Endothelial cell of umbilical vein (primary cell): ENCODE data around the gene AQP12A. TPM values are rescaled to one million over a fixed set of nuclear protein-coding genes. Genes with fewer than 3 reads are reported as not detected.

Experiments used
- BruUV-seq: library from RNA; stranded (reverse); fragments of 400-500 nt; replicated peaks from 2 replicates; lab custom pipeline; 2021; lab: Mats Ljungman, UMichigan
- CTCF ChIA-PET: fragments of 300-600, 350-600 bp; sonication (Branson Sonifier 250); formaldehyde crosslinking; loops from one replicate; lab custom pipeline; 2021; ENCODE audit warnings: antibody characterized with exemption, inconsistent platforms; lab: Charles Lee
- POLR2A ChIA-PET: fragments of 300-600, 350-600 bp; sonication (Branson Sonifier 250); formaldehyde crosslinking; loops from one replicate; lab custom pipeline; 2021; ENCODE audit warnings: antibody characterized with exemption, inconsistent platforms; lab: Charles Lee
- DNase-seq: peaks from one replicate; pipeline ENCODE4 v3.0.0-alpha.2; 2011; ENCODE audit warnings: low read depth, low spot score
- FAIRE-seq: peaks from 2 replicates; lab custom pipeline; 2011; peaks lifted over from hg19 to GRCh38; lab: Jason Lieb, UNC
- H2AFZ ChIP-seq: 2 replicates; pipeline ENCODE4 v1.6.0; 2012; ENCODE audit warnings: low read depth, low read length, control low read depth, inconsistent platforms
- H3K27ac ChIP-seq: 2 replicates; pipeline ENCODE4 v1.5.1; 2011; ENCODE audit warnings: low read depth, mild to moderate bottlenecking, control low read depth, low read length, moderate library complexity; ENCODE audit not compliant: insufficient read depth
- H3K27me3 ChIP-seq, 2 experiments: 2 replicates each; pipeline versions ENCODE4 v1.6.0 to v1.6.1; 2011; ENCODE audit warnings: low read length in 2 of 2, mixed read lengths in 1 of 2; ENCODE audit not compliant: control insufficient read depth in 2 of 2, insufficient read depth in 2 of 2
- H3K36me3 ChIP-seq, 2 experiments: 2 replicates in 1 of 2; 3 replicates in 1 of 2; pipeline ENCODE4 v1.5.1; 2011; ENCODE audit warnings: low read length in 2 of 2, mild to moderate bottlenecking in 1 of 2, moderate library complexity in 1 of 2; ENCODE audit not compliant: control insufficient read depth in 2 of 2, insufficient read depth in 2 of 2; ENCODE audit errors: extremely low read depth in 1 of 2
- H3K4me1 ChIP-seq: 3 replicates; pipeline ENCODE4 v1.5.1; 2011; ENCODE audit warnings: mild to moderate bottlenecking, low read length; ENCODE audit not compliant: control insufficient read depth, insufficient read depth; ENCODE audit errors: extremely low read depth
- H3K4me2 ChIP-seq: 2 replicates; pipeline ENCODE4 v1.6.1; 2011; ENCODE audit warnings: low read length, control low read depth, mixed read lengths; ENCODE audit not compliant: insufficient read depth
- H3K4me3 ChIP-seq, 3 experiments: fragments of 200-600 bp in 1 of 3; sonication (generic), shearing (Covaris generic) in 1 of 3; replicated peaks in 1 of 3; 2 replicates each; pipeline ENCODE4 v1.5.1; 2011 to 2016; ENCODE audit warnings: control low read depth in 3 of 3, low read length in 3 of 3, mild to moderate bottlenecking in 2 of 3, inconsistent platforms in 1 of 3, low read depth in 1 of 3, moderate library complexity in 1 of 3; ENCODE audit not compliant: insufficient read depth in 1 of 3
- H3K79me2 ChIP-seq: 2 replicates; pipeline ENCODE4 v1.6.0; 2012; ENCODE audit warnings: low read length, inconsistent platforms; ENCODE audit not compliant: control insufficient read depth, insufficient read depth
- H3K9ac ChIP-seq: replicated peaks from 2 replicates; pipeline ENCODE3; 2011; ENCODE audit warnings: low read length, control low read depth; ENCODE audit not compliant: insufficient read depth; ENCODE audit errors: extremely low read depth
- H3K9me1 ChIP-seq: replicated peaks from 3 replicates; pipeline ENCODE4 v1.6.0; 2011; ENCODE audit warnings: mild to moderate bottlenecking, low read length; ENCODE audit not compliant: control insufficient read depth, insufficient read depth; ENCODE audit errors: extremely low read depth
- H3K9me3 ChIP-seq: replicated peaks from 2 replicates; pipeline ENCODE4 v1.5.1; 2012; ENCODE audit warnings: low read length, inconsistent platforms; ENCODE audit not compliant: control insufficient read depth, insufficient read depth
- H4K20me1 ChIP-seq: replicated peaks from 2 replicates; pipeline ENCODE3; 2011; ENCODE audit warnings: mild to moderate bottlenecking, low read length; ENCODE audit not compliant: control insufficient read depth, insufficient read depth; ENCODE audit errors: extremely low read depth
- EZH2 ChIP-seq: IDR thresholded peaks from 2 replicates; pipeline ENCODE4 v1.6.1; 2012; ENCODE audit warnings: borderline replicate concordance, low read depth, mild to moderate bottlenecking, moderate library complexity, low read length, inconsistent platforms; ENCODE audit not compliant: severe bottlenecking
- FOS ChIP-seq: IDR thresholded peaks from 2 replicates; pipeline ENCODE4 v1.6.1; 2011; ENCODE audit warnings: mild to moderate bottlenecking, low read length, moderate library complexity, borderline replicate concordance; ENCODE audit not compliant: insufficient read depth
- GATA2 ChIP-seq: IDR thresholded peaks from 2 replicates; pipeline ENCODE4 v1.7.0; 2011; ENCODE audit warnings: low read depth, mild to moderate bottlenecking, moderate library complexity, mixed read lengths, low read length; ENCODE audit not compliant: insufficient read length, insufficient read depth
- JUN ChIP-seq: IDR thresholded peaks from 2 replicates; pipeline ENCODE4 v1.6.1; 2011; ENCODE audit warnings: borderline replicate concordance, low read depth; ENCODE audit not compliant: insufficient read length, insufficient read depth
- MAX ChIP-seq: IDR thresholded peaks from 2 replicates; pipeline ENCODE4 v1.6.1; 2011; ENCODE audit not compliant: insufficient read depth, insufficient read length
- MYC ChIP-seq: IDR thresholded peaks from one replicate; pipeline ENCODE4 v1.6.1; 2011; ENCODE audit warnings: mild to moderate bottlenecking, low read depth, low read length
- POLR2A ChIP-seq: IDR thresholded peaks from 2 replicates; pipeline ENCODE4 v1.6.1; 2012; ENCODE audit warnings: low read depth, mild to moderate bottlenecking, control low read depth, low read length
- POLR2AphosphoS5 ChIP-seq: IDR thresholded peaks from 2 replicates; pipeline ENCODE4 v1.6.1; 2012; ENCODE audit warnings: low read depth, mild to moderate bottlenecking, control low read depth, low read length, moderate library complexity; ENCODE audit not compliant: insufficient read depth
- dilution Hi-C: fragments of 300-500 bp; cut with MboI; formaldehyde crosslinking; loops from one replicate; pipeline ENCODE4 v1.15.0; 2019; ENCODE audit warnings: low sequenced_read_pairs; ENCODE audit not compliant: extremely low pct_ligation_motif_present
- intact Hi-C: fragments of 100-400 bp; cut with micrococcal nuclease; formaldehyde crosslinking; loops from one replicate; pipeline ENCODE4 v1.10.0; 2022
- polyA plus RNA-seq, 4 experiments: library from polyadenylated mRNA; depleted of rRNA in 3 of 4; stranded (reverse) in 3 of 4; unstranded in 1 of 4; fragments of >200 nt; gene quantifications; 2 replicates each; pipeline versions ENCODE4 v1.2.1 to v1.2.3, GENCODE V29; 2011 to 2012; ENCODE audit warnings: missing spikeins in 1 of 4
- total RNA-seq: library from RNA; stranded (reverse); gene quantifications from 2 replicates; pipeline ENCODE4 v1.2.3, GENCODE V29; 2021
- TF ChIP-seq, protein P1 (sequence below), 2 donors: IDR thresholded peaks; 1 replicate in 1 of 2; 2 replicates in 1 of 2; pipeline ENCODE4 v1.5.1; 2011; ENCODE audit warnings: low read length in 2 of 2, mild to moderate bottlenecking in 2 of 2, moderate library complexity in 2 of 2, control low read depth in 1 of 2, inconsistent platforms in 1 of 2, low read depth in 1 of 2; ENCODE audit not compliant: insufficient read depth in 1 of 2; ENCODE audit errors: extremely low read depth in 1 of 2

Gene AQP12A
- total and polyA plus RNA-seq, 2 donors (not counting 3 experiments of a cell fraction or from before 2014, with no cell fraction given): not detected

GRCh38 chr2:240647503-240648154, 44.0 kb upstream of the AQP12A start:
- no peak for FAIRE-seq
- POLR2A ChIA-PET: no interaction called here
- CTCF ChIA-PET: no interaction called here

More at GRCh38 chr2:240647503-240648154, 44.0 kb upstream of the AQP12A start:
- no peak overlapping the region for H3K27ac ChIP-seq
- DNase-seq: no peak
- intact Hi-C loops (no loop called here), dilution Hi-C loops (no loop called here)
- H3K9me3 ChIP-seq: no peaks in the 10 kb centered on the region
- no peak overlapping the region for H3K4me2 ChIP-seq
- TF ChIP-seq GATA2 (no peak), MAX (no peak), JUN (no peak), MYC (no peak), FOS (no peak), POLR2A (no peak), EZH2 (no peak), POLR2AphosphoS5 (no peak)
- TF ChIP-seq, protein P1, sequence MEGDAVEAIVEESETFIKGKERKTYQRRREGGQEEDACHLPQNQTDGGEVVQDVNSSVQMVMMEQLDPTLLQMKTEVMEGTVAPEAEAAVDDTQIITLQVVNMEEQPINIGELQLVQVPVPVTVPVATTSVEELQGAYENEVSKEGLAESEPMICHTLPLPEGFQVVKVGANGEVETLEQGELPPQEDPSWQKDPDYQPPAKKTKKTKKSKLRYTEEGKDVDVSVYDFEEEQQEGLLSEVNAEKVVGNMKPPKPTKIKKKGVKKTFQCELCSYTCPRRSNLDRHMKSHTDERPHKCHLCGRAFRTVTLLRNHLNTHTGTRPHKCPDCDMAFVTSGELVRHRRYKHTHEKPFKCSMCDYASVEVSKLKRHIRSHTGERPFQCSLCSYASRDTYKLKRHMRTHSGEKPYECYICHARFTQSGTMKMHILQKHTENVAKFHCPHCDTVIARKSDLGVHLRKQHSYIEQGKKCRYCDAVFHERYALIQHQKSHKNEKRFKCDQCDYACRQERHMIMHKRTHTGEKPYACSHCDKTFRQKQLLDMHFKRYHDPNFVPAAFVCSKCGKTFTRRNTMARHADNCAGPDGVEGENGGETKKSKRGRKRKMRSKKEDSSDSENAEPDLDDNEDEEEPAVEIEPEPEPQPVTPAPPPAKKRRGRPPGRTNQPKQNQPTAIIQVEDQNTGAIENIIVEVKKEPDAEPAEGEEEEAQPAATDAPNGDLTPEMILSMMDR (IDR thresholded peaks at IDR 0.05; ENCODE audit: extremely low read depth in 1 of 2, insufficient read depth in 1 of 2, low read depth in 1 of 2, low read length in 2 of 2): no peak
- H3K4me3 ChIP-seq: no peak overlapping the region
- H4K20me1 ChIP-seq: no peaks in the 10 kb centered on the region
- peaks cover 0 to 2% of the 10 kb centered on the region in 2 experiments for H3K27me3 ChIP-seq
- no peaks in the 10 kb centered on the region for H3K4me1 ChIP-seq
- no peak overlapping the region for H3K9ac ChIP-seq
- H3K36me3 ChIP-seq: no peaks in the 10 kb centered on the region
- H3K79me2 ChIP-seq: no peaks in the 10 kb centered on the region
- no peaks in the 10 kb centered on the region for H3K9me1 ChIP-seq
- no TSS peak for BruUV-seq
- H2AFZ ChIP-seq: no peak overlapping the region
